H54 (cell line): Measurements from ENCODE around the gene USP40.

Experiments
- DNase-seq: peaks from one replicate; pipeline ENCODE4 v3.0.0; 2011; ENCODE audit warnings: low spot score, mixed read lengths; ENCODE audit not compliant: insufficient read length
- FAIRE-seq: peaks from 3 replicates; lab custom pipeline; 2011; peaks lifted over from hg19 to GRCh38; lab: Jason Lieb, UNC
- POLR2A ChIP-seq: IDR thresholded peaks from 2 replicates; pipeline ENCODE4 v1.6.1; 2011; ENCODE audit warnings: low read depth, mild to moderate bottlenecking, low read length

Gene USP40

GRCh38 chr2:233428008-233428407 lies 138.6 kb downstream of the USP40 start:
- FAIRE-seq (no peak), DNase-seq (no peak)
- TF ChIP-seq POLR2A: no peak

DNA sequence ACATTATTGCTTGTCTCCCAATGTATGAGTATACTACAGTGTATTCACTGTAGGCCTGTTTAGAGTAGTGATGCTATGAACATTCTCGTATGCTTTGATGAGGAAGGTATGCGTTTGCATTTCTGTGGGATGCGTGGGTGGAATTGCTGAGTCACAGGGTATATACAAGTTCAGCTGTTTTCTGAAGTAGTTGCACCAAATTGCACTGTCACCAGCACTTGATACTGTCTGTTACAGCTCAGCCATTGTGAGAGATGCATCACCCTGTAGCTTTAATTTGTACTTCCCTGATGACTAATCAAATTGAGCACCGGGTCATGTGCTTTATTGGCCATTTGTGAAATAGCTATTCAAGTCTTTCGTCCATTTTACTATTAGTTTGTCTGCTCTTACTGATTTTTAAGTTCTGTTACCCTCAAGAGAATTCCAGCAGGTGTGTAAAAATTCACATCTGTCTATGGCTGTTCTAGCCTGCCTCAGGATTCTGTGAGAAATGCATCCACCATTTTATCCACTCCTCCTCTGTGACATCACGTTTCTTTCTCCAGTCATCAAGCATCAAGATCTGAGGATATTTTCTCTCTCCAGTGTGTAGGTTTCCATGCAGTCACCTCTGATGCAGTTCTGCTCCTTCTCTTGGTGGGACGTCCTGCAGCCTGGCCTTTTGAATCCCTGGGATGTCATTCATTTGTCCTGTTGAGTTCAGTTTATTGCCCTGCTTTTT lies 139.8 kb downstream of the USP40 start:
- DNase-seq: peak; percentile 58
- peak; percentile 91 for FAIRE-seq
- TF ChIP-seq POLR2A: no peak
